WTC11 (cell line): Measurements from ENCODE around the gene C3orf18.

ENCODE experiments used
- ATF2 ChIP-seq: sonication (generic); formaldehyde crosslinking; IDR thresholded peaks from 2 replicates; pipeline ENCODE4 v1.8.1; 2022; ENCODE audit warnings: low read depth, missing genetic modification reagents, borderline replicate concordance
- CTCF ChIP-seq: fragments of 200-600 bp; IDR thresholded peaks from 2 replicates; pipeline ENCODE4 v1.8.0; 2022; ENCODE audit warnings: antibody characterized with exemption
- FOXJ3 ChIP-seq: sonication (generic); formaldehyde crosslinking; IDR thresholded peaks from 2 replicates; pipeline ENCODE4 v1.9.0; 2021; ENCODE audit warnings: missing genetic modification reagents, mild to moderate bottlenecking, borderline replicate concordance
- KAT7 ChIP-seq: sonication (generic); formaldehyde crosslinking; IDR thresholded peaks from 2 replicates; pipeline ENCODE4 v1.8.1; 2023; ENCODE audit warnings: missing genetic modification reagents, mild to moderate bottlenecking, borderline replicate concordance
- NR3C1 ChIP-seq: sonication (generic); formaldehyde crosslinking; conservative IDR thresholded peaks from 2 replicates; pipeline ENCODE4 v1.8.1; 2023; ENCODE audit warnings: low read depth, mild to moderate bottlenecking, missing genetic modification reagents
- RELA ChIP-seq: sonication (generic); formaldehyde crosslinking; IDR thresholded peaks from 2 replicates; pipeline ENCODE4 v1.8.1; 2022; ENCODE audit warnings: missing genetic modification reagents, mild to moderate bottlenecking, borderline replicate concordance
- SP1 ChIP-seq: sonication (generic); formaldehyde crosslinking; conservative IDR thresholded peaks from 2 replicates; pipeline ENCODE4 v1.8.1; 2022; ENCODE audit warnings: missing genetic modification reagents
- TEAD4 ChIP-seq: sonication (generic); formaldehyde crosslinking; IDR thresholded peaks from 2 replicates; pipeline ENCODE4 v1.8.0; 2022; ENCODE audit warnings: mild to moderate bottlenecking, missing genetic modification reagents
- ZNF232 ChIP-seq: sonication (generic); formaldehyde crosslinking; IDR thresholded peaks from 2 replicates; pipeline ENCODE4 v1.8.0; 2022; ENCODE audit warnings: mild to moderate bottlenecking, missing genetic modification reagents
- TF ChIP-seq, protein P1 (sequence below): sonication (generic); formaldehyde crosslinking; IDR thresholded peaks from 2 replicates; pipeline ENCODE4 v1.8.1; 2023; ENCODE audit warnings: mild to moderate bottlenecking, missing genetic modification reagents
- TF ChIP-seq, protein P2 (sequence below): sonication (generic); formaldehyde crosslinking; IDR thresholded peaks from 2 replicates; pipeline ENCODE4 v1.8.1; 2023; ENCODE audit warnings: mild to moderate bottlenecking, missing genetic modification reagents, borderline replicate concordance
- TF ChIP-seq, protein P3 (sequence below): sonication (generic); formaldehyde crosslinking; IDR thresholded peaks from 2 replicates; pipeline ENCODE4 v1.8.1; 2023; ENCODE audit warnings: mild to moderate bottlenecking, missing genetic modification reagents, moderate library complexity
- TF ChIP-seq, protein P4 (sequence below): sonication (generic); formaldehyde crosslinking; IDR thresholded peaks from 2 replicates; pipeline ENCODE4 v1.8.1; 2023; ENCODE audit warnings: mild to moderate bottlenecking, missing genetic modification reagents

DNA sequence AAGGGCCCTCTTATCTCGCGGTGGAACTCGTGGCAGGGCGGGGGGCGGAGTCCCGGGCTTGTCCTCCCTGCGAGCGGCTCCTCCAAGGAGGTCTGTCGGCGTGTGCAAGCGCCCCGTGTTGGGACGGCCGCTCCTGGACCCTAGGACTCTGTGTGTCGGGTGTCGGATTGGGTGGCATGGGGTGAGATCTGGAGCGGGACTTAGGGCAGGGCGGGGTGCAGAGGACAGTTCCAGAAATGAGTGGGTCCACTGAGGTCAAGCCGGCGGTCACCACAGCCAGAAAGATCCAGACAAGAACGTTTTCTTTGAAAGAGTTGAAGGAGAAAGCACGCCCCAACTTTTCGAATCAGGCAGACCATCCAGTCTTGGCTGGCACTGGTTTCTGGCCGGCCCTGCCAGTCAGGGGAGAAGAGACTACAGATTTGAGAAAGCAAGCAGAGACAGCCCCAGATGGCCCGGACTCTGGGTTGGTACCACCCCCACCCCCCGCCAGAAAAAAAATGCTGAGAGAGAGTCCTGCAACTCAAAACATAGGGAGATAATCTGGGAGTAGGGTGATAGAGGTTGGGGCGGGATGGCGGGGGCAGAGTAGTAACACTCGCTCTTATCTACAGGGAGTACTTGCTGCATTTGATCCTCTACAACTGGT lies 44.8 kb upstream of the C3orf18 start:
- TF ChIP-seq CTCF (no peak), RELA (CRISPR knock-in tag) (no peak), ZNF232 (CRISPR knock-in tag) (no peak), SP1 (no peak), TEAD4 (no peak), ATF2 (CRISPR knock-in tag) (no peak), NR3C1 (CRISPR knock-in tag) (no peak), FOXJ3 (no peak), KAT7 (CRISPR knock-in tag) (no peak)
- TF ChIP-seq, protein P1, sequence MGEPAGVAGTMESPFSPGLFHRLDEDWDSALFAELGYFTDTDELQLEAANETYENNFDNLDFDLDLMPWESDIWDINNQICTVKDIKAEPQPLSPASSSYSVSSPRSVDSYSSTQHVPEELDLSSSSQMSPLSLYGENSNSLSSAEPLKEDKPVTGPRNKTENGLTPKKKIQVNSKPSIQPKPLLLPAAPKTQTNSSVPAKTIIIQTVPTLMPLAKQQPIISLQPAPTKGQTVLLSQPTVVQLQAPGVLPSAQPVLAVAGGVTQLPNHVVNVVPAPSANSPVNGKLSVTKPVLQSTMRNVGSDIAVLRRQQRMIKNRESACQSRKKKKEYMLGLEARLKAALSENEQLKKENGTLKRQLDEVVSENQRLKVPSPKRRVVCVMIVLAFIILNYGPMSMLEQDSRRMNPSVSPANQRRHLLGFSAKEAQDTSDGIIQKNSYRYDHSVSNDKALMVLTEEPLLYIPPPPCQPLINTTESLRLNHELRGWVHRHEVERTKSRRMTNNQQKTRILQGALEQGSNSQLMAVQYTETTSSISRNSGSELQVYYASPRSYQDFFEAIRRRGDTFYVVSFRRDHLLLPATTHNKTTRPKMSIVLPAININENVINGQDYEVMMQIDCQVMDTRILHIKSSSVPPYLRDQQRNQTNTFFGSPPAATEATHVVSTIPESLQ (CRISPR knock-in tag): no peak
- TF ChIP-seq, protein P2, sequence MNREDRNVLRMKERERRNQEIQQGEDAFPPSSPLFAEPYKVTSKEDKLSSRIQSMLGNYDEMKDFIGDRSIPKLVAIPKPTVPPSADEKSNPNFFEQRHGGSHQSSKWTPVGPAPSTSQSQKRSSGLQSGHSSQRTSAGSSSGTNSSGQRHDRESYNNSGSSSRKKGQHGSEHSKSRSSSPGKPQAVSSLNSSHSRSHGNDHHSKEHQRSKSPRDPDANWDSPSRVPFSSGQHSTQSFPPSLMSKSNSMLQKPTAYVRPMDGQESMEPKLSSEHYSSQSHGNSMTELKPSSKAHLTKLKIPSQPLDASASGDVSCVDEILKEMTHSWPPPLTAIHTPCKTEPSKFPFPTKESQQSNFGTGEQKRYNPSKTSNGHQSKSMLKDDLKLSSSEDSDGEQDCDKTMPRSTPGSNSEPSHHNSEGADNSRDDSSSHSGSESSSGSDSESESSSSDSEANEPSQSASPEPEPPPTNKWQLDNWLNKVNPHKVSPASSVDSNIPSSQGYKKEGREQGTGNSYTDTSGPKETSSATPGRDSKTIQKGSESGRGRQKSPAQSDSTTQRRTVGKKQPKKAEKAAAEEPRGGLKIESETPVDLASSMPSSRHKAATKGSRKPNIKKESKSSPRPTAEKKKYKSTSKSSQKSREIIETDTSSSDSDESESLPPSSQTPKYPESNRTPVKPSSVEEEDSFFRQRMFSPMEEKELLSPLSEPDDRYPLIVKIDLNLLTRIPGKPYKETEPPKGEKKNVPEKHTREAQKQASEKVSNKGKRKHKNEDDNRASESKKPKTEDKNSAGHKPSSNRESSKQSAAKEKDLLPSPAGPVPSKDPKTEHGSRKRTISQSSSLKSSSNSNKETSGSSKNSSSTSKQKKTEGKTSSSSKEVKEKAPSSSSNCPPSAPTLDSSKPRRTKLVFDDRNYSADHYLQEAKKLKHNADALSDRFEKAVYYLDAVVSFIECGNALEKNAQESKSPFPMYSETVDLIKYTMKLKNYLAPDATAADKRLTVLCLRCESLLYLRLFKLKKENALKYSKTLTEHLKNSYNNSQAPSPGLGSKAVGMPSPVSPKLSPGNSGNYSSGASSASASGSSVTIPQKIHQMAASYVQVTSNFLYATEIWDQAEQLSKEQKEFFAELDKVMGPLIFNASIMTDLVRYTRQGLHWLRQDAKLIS: no peak
- TF ChIP-seq, protein P3, sequence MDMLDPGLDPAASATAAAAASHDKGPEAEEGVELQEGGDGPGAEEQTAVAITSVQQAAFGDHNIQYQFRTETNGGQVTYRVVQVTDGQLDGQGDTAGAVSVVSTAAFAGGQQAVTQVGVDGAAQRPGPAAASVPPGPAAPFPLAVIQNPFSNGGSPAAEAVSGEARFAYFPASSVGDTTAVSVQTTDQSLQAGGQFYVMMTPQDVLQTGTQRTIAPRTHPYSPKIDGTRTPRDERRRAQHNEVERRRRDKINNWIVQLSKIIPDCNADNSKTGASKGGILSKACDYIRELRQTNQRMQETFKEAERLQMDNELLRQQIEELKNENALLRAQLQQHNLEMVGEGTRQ (CRISPR knock-in tag): no peak
- TF ChIP-seq, protein P4, sequence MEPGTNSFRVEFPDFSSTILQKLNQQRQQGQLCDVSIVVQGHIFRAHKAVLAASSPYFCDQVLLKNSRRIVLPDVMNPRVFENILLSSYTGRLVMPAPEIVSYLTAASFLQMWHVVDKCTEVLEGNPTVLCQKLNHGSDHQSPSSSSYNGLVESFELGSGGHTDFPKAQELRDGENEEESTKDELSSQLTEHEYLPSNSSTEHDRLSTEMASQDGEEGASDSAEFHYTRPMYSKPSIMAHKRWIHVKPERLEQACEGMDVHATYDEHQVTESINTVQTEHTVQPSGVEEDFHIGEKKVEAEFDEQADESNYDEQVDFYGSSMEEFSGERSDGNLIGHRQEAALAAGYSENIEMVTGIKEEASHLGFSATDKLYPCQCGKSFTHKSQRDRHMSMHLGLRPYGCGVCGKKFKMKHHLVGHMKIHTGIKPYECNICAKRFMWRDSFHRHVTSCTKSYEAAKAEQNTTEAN (CRISPR knock-in tag): no peak
